Measurements from ENCODE around the gene ATP6V0C.

The ATP6V0C gene

GRCh38 chr16:2482708-2483534 lies 30.8 kb upstream of the ATP6V0C start:
- no peak overlapping the region for H3K4me3 Mint-ChIP-seq
- no peaks in the 10 kb centered on the region for H3K9me3 Mint-ChIP-seq
- H3K27ac Mint-ChIP-seq, result peak overlapping the region; percentile 53
- H3K4me1 Mint-ChIP-seq, result peaks cover 12% of the 10 kb centered on the region
- no peaks in the 10 kb centered on the region for H3K36me3 Mint-ChIP-seq
- no peaks in the 10 kb centered on the region for H3K27me3 Mint-ChIP-seq

GRCh38 chr16:2483939-2484897 lies 29.5 kb upstream of the ATP6V0C start:
- H3K9me3 Mint-ChIP-seq, result no peaks in the 10 kb centered on the region
- H3K27ac Mint-ChIP-seq, result no peak overlapping the region

GRCh38 chr16:2484898-2485508 lies 28.7 kb upstream of the ATP6V0C start:
- H3K4me3 Mint-ChIP-seq, result no peak overlapping the region
- no peaks in the 10 kb centered on the region for H3K36me3 Mint-ChIP-seq
- no peak overlapping the region for H3K27ac Mint-ChIP-seq
- peaks cover 12% of the 10 kb centered on the region for H3K4me1 Mint-ChIP-seq
- no peaks in the 10 kb centered on the region for H3K27me3 Mint-ChIP-seq
- H3K9me3 Mint-ChIP-seq, result no peaks in the 10 kb centered on the region

More at GRCh38 chr16:2483939-2484897, 29.5 kb upstream of the ATP6V0C start:
- no peak overlapping the region for H3K4me3 Mint-ChIP-seq
- no peaks in the 10 kb centered on the region for H3K27me3 Mint-ChIP-seq
- H3K36me3 Mint-ChIP-seq, result no peaks in the 10 kb centered on the region
- peaks cover 12% of the 10 kb centered on the region for H3K4me1 Mint-ChIP-seq

- Mint-ChIP-seq H3K27ac (no peak overlapping the region), H3K9me3 (no peaks in the 10 kb centered on the region), H3K36me3 (no peaks in the 10 kb centered on the region), H3K4me3 (no peak overlapping the region), H3K4me1 (peaks cover 12% of the 10 kb centered on the region), H3K27me3 (no peaks in the 10 kb centered on the region)
Measured at GRCh38 chr16:2485811-2486507, 27.8 kb upstream of the ATP6V0C start.

- H3K36me3 Mint-ChIP-seq, result no peaks in the 10 kb centered on the region
- peak overlapping the region; percentile 58 for H3K4me3 Mint-ChIP-seq
- no peaks in the 10 kb centered on the region for H3K9me3 Mint-ChIP-seq
- no peaks in the 10 kb centered on the region for H3K27me3 Mint-ChIP-seq
- peak overlapping the region; percentile 90 for H3K27ac Mint-ChIP-seq
- H3K4me1 Mint-ChIP-seq, result peaks cover 12% of the 10 kb centered on the region
Measured at GRCh38 chr16:2486645-2487516, 26.9 kb upstream of the ATP6V0C start.

- Mint-ChIP-seq H3K4me3 (peak overlapping the region; percentile 58), H3K9me3 (no peaks in the 10 kb centered on the region), H3K36me3 (no peaks in the 10 kb centered on the region), H3K27ac (peak overlapping the region; percentile 90), H3K4me1 (peaks cover 12% of the 10 kb centered on the region), H3K27me3 (no peaks in the 10 kb centered on the region)
Measured at GRCh38 chr16:2487517-2487842, 26.3 kb upstream of the ATP6V0C start.

GRCh38 chr16:2487903-2488531 lies 25.7 kb upstream of the ATP6V0C start:
- H3K27me3 Mint-ChIP-seq, result no peaks in the 10 kb centered on the region
- no peaks in the 10 kb centered on the region for H3K36me3 Mint-ChIP-seq
- H3K9me3 Mint-ChIP-seq, result no peaks in the 10 kb centered on the region
- H3K4me3 Mint-ChIP-seq, result no peak overlapping the region
- H3K27ac Mint-ChIP-seq, result no peak overlapping the region
- peaks cover 12% of the 10 kb centered on the region for H3K4me1 Mint-ChIP-seq

- no peak overlapping the region for H3K4me3 Mint-ChIP-seq
- H3K36me3 Mint-ChIP-seq, result no peaks in the 10 kb centered on the region
- no peak overlapping the region for H3K27ac Mint-ChIP-seq
Measured at GRCh38 chr16:2489581-2489980, 24.2 kb upstream of the ATP6V0C start.

GRCh38 chr16:2490190-2491105 lies 23.3 kb upstream of the ATP6V0C start:
- Mint-ChIP-seq H3K36me3 (no peaks in the 10 kb centered on the region), H3K27me3 (no peaks in the 10 kb centered on the region), H3K9me3 (no peaks in the 10 kb centered on the region), H3K27ac (no peak overlapping the region), H3K4me1 (peaks cover 12% of the 10 kb centered on the region), H3K4me3 (no peak overlapping the region)

More at GRCh38 chr16:2489581-2489980, 24.2 kb upstream of the ATP6V0C start:
- peaks cover 12% of the 10 kb centered on the region for H3K4me1 Mint-ChIP-seq
- no peaks in the 10 kb centered on the region for H3K9me3 Mint-ChIP-seq
- H3K27me3 Mint-ChIP-seq, result no peaks in the 10 kb centered on the region

- H3K27ac Mint-ChIP-seq, result no peak overlapping the region
- H3K27me3 Mint-ChIP-seq, result no peaks in the 10 kb centered on the region
- no peak overlapping the region for H3K4me3 Mint-ChIP-seq
- H3K4me1 Mint-ChIP-seq, result peaks cover 5% of the 10 kb centered on the region
- H3K9me3 Mint-ChIP-seq, result no peaks in the 10 kb centered on the region
- no peaks in the 10 kb centered on the region for H3K36me3 Mint-ChIP-seq
Measured at GRCh38 chr16:2492292-2492691, 21.5 kb upstream of the ATP6V0C start.

GRCh38 chr16:2493605-2494004 lies 20.1 kb upstream of the ATP6V0C start:
- Mint-ChIP-seq H3K27me3 (no peaks in the 10 kb centered on the region), H3K4me1 (no peaks in the 10 kb centered on the region), H3K36me3 (peaks cover 4% of the 10 kb centered on the region), H3K4me3 (no peak overlapping the region), H3K9me3 (no peaks in the 10 kb centered on the region), H3K27ac (no peak overlapping the region)

GRCh38 chr16:2494616-2495015 lies 19.1 kb upstream of the ATP6V0C start:
- H3K9me3 Mint-ChIP-seq, result no peaks in the 10 kb centered on the region
- peaks cover 4% of the 10 kb centered on the region for H3K36me3 Mint-ChIP-seq
- no peaks in the 10 kb centered on the region for H3K27me3 Mint-ChIP-seq
- H3K4me1 Mint-ChIP-seq, result no peaks in the 10 kb centered on the region
- no peak overlapping the region for H3K27ac Mint-ChIP-seq
- no peak overlapping the region for H3K4me3 Mint-ChIP-seq

GRCh38 chr16:2495041-2495440 lies 18.7 kb upstream of the ATP6V0C start:
- H3K9me3 Mint-ChIP-seq, result no peaks in the 10 kb centered on the region
- H3K27ac Mint-ChIP-seq, result no peak overlapping the region
- H3K4me3 Mint-ChIP-seq, result no peak overlapping the region
- H3K27me3 Mint-ChIP-seq, result no peaks in the 10 kb centered on the region
- peaks cover 4% of the 10 kb centered on the region for H3K36me3 Mint-ChIP-seq
- no peaks in the 10 kb centered on the region for H3K4me1 Mint-ChIP-seq

All from activated naive CD4-positive, alpha-beta T cell treated with anti-CD3 and anti-CD28 coated beads, Interleukin-2, amount 50 U/mL, for 24 hours (primary cell).